Measurements from ENCODE around the gene RNF7.

RNF7 gene

DNA sequence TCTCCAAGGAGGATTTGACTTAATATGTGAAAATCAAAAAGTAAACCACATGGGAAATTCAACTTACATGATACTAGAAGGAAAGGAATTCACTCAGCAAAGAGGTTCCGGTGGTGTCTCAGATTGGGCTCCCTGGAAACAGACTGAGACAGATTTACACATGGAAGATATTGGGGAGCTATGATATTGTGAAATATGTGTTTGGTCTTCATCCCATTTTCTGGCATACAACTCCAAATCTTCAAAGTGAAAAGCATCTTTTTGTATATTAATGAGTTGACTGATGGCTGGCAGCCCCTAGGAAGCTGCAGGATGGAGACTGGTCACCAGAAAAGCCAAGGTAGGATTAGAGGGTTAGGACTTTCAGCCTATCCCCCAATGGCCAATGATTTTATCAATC lies 54.4 kb downstream of the RNF7 start:
- POLR2A ChIA-PET (ENCODE audit: low non-redundant PET) = no interaction called here
- no peak for DNase-seq (ENCODE audit: low spot score)
- TF ChIP-seq, protein P1, sequence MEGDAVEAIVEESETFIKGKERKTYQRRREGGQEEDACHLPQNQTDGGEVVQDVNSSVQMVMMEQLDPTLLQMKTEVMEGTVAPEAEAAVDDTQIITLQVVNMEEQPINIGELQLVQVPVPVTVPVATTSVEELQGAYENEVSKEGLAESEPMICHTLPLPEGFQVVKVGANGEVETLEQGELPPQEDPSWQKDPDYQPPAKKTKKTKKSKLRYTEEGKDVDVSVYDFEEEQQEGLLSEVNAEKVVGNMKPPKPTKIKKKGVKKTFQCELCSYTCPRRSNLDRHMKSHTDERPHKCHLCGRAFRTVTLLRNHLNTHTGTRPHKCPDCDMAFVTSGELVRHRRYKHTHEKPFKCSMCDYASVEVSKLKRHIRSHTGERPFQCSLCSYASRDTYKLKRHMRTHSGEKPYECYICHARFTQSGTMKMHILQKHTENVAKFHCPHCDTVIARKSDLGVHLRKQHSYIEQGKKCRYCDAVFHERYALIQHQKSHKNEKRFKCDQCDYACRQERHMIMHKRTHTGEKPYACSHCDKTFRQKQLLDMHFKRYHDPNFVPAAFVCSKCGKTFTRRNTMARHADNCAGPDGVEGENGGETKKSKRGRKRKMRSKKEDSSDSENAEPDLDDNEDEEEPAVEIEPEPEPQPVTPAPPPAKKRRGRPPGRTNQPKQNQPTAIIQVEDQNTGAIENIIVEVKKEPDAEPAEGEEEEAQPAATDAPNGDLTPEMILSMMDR (conservative IDR thresholded peaks at IDR 0.05; ENCODE audit: low read depth) = no peak
- CTCF ChIA-PET = interaction anchor here (0.6 to 0.7 kb wide), 2 partner anchors 387 to 514 kb away, joined by 3 read pairs; no protein-coding TSS in a partner anchor
- H3K27ac ChIP-seq = no peak overlapping the region

DNA sequence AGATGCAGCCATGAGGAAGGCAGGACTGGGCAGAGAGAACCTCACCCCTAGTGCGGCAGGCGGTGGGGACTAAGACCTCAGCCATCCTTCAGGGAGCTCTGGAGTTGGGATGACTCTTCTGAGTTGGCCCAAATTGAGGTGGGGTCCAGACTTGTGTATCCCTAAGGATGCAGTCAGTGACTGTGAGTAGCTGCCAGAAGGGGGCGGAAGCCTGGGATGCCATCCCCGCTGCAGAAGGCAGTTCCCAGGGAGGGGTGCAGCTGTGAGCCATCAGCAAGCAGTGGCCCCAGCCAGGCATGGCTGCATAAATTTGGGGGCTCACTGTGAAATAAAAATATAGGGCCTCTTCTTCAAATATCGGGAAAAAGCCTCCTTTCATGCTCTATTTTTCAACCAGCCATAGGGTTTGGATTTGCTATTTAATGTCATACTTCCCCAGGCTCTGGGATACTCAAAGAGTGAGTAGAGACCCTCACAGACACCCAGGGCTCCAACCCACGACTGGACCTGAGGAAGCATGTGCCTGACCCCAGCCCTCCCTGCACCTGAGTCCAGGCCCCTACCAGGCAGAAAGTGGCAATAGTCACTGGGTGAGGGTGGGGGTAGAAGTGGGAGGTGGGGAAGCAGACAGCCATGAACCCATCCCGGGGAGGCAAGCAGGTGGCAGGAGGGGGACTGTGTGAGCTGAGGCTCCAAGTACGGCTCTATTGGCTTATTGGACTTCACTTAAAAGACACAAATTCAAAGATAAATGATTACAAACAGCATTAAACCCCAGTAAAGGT lies 55.6 kb downstream of the RNF7 start:
- ChIA-PET CTCF (no interaction called here), POLR2A (ENCODE audit: low non-redundant PET) (no interaction called here)
- DNase-seq (ENCODE audit: low spot score) = no peak
- H3K27ac ChIP-seq = no peak overlapping the region
- TF ChIP-seq, protein P1 (conservative IDR thresholded peaks at IDR 0.05; ENCODE audit: low read depth) = no peak

DNA sequence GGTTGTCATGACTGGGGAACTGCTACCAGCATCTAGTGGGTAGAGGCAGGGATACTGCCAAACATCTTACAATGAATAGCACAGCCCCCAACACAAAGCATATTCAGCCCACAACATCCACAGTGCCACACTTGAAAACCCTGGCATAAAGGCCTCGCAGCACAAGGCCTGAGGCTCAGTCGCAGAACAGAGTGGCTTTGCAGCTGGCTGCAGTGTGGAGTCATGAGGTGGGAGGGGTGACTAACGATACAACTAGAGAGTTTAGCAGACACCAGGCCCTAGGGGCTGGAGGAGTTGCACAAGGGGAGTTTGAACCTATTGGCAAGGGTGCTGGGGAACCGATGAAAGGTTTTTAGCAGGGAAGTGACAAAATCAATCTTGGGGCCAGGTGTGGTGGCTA lies 57.2 kb downstream of the RNF7 start:
- CTCF ChIA-PET = interaction anchor here (1.0 kb wide), 1 partner anchor 80 kb away, joined by 3 read pairs; no protein-coding TSS in a partner anchor
- no peak for DNase-seq (ENCODE audit: low spot score)
- H3K27ac ChIP-seq = no peak overlapping the region
- TF ChIP-seq, protein P1 (conservative IDR thresholded peaks at IDR 0.05; ENCODE audit: low read depth) = no peak
- POLR2A ChIA-PET (ENCODE audit: low non-redundant PET) = no interaction called here

DNA sequence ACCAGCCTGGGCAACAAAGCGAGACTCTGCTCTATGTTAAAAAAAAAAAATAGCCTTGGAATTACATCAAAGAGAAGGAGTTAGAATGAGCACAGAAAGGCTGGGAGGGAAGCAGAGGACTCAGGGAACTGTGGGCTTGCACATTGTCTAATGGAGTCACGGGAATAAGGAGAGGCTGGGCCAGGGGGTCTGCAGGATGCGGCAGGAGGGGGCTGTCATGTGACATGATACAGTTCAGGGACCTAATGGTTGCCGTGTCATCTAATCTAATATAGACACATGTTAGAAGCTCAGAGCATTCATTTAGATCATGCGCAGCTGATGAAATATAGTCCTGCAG lies 57.6 kb downstream of the RNF7 start:
- no peak overlapping the region for H3K27ac ChIP-seq
- ChIA-PET POLR2A (ENCODE audit: low non-redundant PET) (no interaction called here), CTCF (interaction anchor here (1.0 kb wide), 1 partner anchor 79 kb away, joined by 3 read pairs; no protein-coding TSS in a partner anchor)
- TF ChIP-seq, protein P1 (conservative IDR thresholded peaks at IDR 0.05; ENCODE audit: low read depth) = no peak
- DNase-seq (ENCODE audit: low spot score) = no peak

DNA sequence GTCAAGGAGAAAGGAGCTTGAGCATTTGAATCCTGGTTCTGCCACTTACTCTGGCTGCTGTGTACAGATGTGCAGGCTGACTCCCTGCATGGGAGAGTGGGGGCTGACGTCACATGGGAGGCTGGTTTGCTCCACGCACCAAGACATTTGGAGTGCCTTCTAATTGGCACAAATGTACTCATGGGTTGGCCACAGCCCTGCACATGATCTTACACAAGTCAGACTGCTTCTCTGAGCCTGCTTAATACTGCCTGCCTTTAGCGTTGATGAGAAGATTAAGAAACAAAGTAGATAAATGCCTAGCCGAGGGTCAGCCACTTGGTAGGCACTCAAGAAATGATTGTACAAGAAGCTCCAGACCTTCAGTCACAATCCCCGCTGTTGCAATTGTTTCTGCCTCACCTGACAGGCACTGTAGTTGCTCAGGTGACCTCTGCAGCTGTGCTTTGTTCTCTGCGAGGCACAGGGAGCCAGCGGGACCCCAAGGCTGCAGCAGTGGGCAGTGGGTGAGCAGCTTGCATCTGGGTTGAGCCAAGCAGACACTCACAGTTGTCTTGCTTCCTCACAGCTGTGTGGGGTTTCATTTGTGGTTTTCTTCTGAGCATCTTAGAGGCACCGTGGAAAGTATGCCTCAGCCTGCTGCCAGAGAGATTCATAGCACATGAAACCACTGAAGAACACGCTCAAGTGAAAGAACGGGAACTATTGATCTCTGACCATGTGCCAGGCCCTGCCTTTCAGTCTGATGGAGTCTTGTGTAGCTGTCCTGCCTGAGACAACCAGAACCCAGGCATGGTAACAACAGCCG lies 58.2 kb downstream of the RNF7 start:
- no peak for DNase-seq (ENCODE audit: low spot score)
- ChIA-PET POLR2A (ENCODE audit: low non-redundant PET) (interaction anchor here (0.6 kb wide), 1 partner anchor 58 kb away, joined by 3 read pairs; the partner anchor contains the start of gene RNF7), CTCF (interaction anchor here (1.0 kb wide), 1 partner anchor 79 kb away, joined by 3 read pairs; no protein-coding TSS in a partner anchor)
- TF ChIP-seq, protein P1 (conservative IDR thresholded peaks at IDR 0.05; ENCODE audit: low read depth) = no peak
- no peak overlapping the region for H3K27ac ChIP-seq
